NCI-H345 treated with DMSO at 0.1 percent for 48 hours (cell line): ENCODE data around the gene PRKCE.

ENCODE experiments used
- DNase-seq: peaks from one replicate; lab custom pipeline; 2025; ENCODE audit not compliant: unreplicated experiment; lab: John Stamatoyannopoulos, UW

Gene PRKCE

DNA sequence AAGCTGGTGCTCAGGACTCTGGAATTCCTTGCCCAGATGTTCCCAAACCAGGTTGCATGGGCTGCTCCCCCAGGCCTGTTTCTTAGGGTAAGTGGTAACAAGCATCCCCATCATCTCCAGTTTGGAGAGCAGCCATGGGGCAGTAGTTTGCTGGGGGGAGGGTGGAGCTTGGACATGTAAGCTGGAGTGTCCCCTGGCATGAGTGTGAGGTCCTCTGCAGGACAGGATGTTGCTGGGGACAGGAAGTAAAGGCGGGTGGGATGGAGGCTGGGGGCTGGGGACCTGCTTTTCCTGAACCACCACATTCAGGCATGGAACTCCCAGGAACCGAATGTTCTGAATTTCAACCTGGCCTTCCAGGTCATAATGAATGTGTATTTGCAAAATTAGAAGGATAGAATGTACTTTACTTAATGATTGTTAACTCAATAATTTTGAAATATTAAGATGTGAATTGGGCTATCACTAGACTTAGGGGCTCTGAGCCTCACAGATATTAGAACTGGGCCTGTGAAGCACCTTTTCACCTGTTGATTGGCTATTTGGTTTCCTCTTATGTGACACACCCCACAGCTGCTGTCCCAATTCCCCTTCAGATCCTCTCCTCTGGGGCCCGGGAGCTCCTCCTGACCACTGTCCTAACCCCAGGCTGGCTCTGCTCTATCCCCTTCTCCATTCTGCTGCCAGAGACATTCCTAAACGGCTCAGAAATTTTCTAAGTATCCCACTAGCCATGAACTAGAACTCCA, 579.4 kb downstream of the PRKCE start:
- no peak for DNase-seq

DNA sequence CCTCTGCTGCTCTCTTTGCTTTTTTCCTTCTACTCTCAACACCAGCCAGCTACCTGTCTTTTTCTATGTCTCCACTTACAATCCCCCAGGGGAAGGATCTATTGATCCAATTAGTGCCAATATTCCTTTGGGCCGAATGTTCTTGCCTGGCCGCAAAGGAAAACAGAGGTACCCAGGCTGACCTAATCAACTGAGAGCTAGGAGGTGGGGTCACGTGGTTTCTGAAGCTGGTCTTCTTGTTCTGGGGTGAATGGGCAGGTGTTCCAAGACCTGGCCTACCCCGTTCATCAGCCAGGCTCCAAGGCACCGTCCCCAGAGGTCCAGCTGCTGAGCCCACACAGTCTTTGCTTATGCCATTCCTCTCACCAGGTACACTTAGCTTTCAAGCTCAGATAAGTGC, 580.2 kb downstream of the PRKCE start:
- DNase-seq, result no peak

DNA sequence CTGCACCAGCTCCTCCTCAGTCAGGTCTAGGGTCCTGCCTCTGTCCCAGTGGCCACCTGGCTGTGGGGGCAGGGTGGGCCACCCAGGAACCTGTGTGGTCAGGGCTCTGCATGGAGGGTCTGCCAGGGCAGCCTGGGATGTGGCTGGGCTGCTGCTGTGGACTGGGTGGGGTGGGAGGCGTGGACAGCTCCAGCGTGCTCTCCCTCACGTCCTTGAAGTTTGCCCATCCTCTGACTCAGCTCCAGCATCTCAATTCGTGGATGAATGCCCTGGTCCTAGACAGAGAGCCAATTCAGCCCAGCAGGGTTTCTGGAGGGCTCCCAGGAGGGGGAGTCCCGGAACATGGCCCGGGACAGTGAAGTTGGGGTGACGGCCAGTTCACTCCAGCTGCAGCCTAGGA, 581.4 kb downstream of the PRKCE start:
- DNase-seq, result no peak

DNA sequence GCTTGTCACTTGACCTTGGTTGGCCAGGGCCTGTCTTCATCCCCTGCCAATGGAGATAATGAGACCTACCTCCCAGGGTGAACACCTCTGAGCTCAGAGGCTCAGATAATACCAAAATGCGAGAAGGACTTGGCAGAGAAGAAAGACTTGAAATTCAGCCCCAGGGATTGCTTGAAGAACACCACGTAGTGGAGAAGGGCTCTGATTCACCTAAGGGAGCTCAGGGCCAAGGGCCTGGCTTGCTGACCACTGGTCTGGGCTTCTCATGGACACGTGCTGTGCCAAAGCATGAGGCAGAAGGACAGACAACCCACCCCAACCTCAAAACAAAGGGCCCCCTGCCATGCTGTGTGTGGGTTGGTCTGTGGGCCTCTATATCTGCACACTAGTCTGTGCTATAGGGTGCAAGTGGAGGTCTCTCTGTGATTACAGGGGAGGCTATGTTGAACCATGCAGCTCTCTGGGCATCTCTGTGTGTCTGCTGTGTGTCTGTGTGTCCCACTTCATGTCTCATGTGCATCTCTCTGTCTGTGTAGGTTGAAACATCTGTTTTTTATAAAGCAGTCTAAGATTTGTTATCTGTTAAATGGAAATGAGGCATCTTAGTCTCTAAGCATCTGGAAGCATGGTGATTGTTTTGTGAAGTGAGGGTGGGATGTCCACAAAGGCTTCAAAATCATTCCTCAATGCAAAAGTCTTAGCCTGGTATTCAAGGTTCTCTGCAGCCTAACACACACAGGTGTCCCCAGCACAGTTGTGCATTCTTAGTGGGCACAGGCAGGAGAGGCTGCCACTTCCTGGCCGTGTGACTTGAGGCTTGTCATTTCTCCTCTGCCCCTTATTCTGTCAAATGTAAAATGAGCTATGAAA, 584.8 kb downstream of the PRKCE start:
- DNase-seq, result no peak

DNA sequence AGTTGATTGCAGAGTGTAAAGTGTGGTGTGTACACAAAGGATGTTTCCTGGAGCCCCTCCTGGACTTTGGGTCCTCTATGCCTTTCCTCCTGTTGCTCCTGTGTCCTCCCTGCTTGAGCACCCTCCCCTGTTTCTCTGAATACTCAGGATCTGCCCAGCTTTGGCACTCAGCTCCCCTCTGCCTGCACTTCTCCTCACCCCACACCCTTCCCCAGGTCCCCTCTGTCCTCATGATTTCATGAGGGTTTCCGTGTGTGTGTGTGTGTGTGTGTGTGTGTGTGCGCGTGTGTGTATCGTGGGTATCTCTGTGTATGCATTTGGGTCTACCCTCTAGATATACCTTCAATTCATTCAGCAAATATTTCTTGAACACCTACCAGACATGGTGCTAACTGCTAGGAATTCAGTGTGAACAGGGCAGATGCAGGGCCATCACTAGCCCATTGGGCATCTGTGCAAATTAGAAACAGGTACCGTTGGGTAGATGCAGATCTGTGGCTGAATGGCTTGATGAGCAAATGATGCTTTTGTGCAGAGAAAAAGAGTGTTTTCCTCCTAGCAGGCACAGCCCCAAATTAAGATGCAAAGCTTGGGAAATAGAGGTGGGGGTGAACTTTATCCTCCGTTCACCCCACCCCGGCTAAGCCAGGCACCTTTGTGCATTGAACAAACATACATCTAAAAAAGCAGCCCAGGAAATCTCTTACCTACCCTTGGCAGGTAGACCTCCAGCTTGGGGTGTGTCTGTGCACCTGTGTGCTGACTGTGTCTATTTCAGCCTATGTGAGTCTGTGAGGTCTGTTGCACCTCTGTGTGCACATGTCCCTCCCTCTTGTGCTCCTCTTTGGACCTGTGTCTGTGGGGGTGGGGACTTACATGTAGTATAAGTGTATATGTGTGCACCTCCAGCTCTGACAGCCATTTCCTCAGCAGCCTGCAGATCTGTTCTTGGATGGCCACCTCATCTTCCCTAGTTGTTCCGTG, 585.7 kb downstream of the PRKCE start:
- no peak for DNase-seq
